Endothelial cell of umbilical vein (primary cell): ENCODE data around the gene XPA.

Experiments used
- EZH2 ChIP-seq: IDR thresholded peaks from 2 replicates; pipeline ENCODE4 v1.6.1; 2012; ENCODE audit warnings: borderline replicate concordance, low read depth, mild to moderate bottlenecking, moderate library complexity, low read length, inconsistent platforms; ENCODE audit not compliant: severe bottlenecking
- GATA2 ChIP-seq: IDR thresholded peaks from 2 replicates; pipeline ENCODE4 v1.7.0; 2011; ENCODE audit warnings: low read depth, mild to moderate bottlenecking, moderate library complexity, mixed read lengths, low read length; ENCODE audit not compliant: insufficient read length, insufficient read depth
- JUN ChIP-seq: IDR thresholded peaks from 2 replicates; pipeline ENCODE4 v1.6.1; 2011; ENCODE audit warnings: borderline replicate concordance, low read depth; ENCODE audit not compliant: insufficient read length, insufficient read depth
- POLR2A ChIP-seq: IDR thresholded peaks from 2 replicates; pipeline ENCODE4 v1.6.1; 2012; ENCODE audit warnings: low read depth, mild to moderate bottlenecking, control low read depth, low read length
- TF ChIP-seq, protein P1 (sequence below), 2 donors: IDR thresholded peaks; 1 replicate in 1 of 2; 2 replicates in 1 of 2; pipeline ENCODE4 v1.5.1; 2011; ENCODE audit warnings: low read length in 2 of 2, mild to moderate bottlenecking in 2 of 2, moderate library complexity in 2 of 2, control low read depth in 1 of 2, inconsistent platforms in 1 of 2, low read depth in 1 of 2; ENCODE audit not compliant: insufficient read depth in 1 of 2; ENCODE audit errors: extremely low read depth in 1 of 2

DNA sequence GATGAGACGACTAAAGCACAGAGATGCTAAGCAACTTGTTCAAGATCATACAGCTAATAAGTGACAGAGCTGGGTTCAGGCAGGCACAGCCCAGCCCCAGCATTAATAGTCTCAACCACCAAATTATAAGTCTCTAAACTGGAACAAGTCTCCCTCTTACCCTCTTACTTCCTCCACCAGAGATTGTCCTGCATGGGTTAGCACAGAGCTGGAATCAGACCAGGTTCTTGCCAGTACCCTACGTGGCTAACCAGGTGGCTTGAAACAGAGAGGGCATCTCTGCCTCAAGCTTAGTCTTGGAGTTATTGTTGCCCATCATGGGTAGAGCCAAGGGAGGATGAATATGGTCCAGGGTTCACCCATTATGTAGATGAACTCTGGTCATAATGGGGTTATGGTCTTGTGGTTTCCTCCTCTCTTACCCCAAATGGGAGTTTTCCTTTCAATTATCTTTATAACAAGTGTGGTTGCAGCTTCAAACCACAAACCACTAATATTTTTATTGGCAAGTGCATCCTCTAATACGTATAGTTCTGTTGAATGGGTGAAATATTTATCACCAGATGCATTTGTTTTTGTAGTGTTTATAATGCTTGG lies 8.3 kb upstream of the XPA start:
- TF ChIP-seq POLR2A (no peak), JUN (no peak), GATA2 (no peak), EZH2 (no peak)
- TF ChIP-seq, protein P1, sequence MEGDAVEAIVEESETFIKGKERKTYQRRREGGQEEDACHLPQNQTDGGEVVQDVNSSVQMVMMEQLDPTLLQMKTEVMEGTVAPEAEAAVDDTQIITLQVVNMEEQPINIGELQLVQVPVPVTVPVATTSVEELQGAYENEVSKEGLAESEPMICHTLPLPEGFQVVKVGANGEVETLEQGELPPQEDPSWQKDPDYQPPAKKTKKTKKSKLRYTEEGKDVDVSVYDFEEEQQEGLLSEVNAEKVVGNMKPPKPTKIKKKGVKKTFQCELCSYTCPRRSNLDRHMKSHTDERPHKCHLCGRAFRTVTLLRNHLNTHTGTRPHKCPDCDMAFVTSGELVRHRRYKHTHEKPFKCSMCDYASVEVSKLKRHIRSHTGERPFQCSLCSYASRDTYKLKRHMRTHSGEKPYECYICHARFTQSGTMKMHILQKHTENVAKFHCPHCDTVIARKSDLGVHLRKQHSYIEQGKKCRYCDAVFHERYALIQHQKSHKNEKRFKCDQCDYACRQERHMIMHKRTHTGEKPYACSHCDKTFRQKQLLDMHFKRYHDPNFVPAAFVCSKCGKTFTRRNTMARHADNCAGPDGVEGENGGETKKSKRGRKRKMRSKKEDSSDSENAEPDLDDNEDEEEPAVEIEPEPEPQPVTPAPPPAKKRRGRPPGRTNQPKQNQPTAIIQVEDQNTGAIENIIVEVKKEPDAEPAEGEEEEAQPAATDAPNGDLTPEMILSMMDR (IDR thresholded peaks at IDR 0.05; ENCODE audit: extremely low read depth in 1 of 2, insufficient read depth in 1 of 2, low read depth in 1 of 2, low read length in 2 of 2) = no peak
